GM21447 (cell line): ENCODE results near the gene ZGLP1.

Experiments
- ATAC-seq: cut with Tn5 transposase; IDR thresholded peaks from one replicate; pipeline ENCODE4 v1.9.1; 2021; ENCODE audit not compliant: unreplicated experiment

Gene ZGLP1

GRCh38 chr19:10295847-10296591 is 13.6 kb downstream of the ZGLP1 start:
- no peak for ATAC-seq

- peak; percentile 38 for ATAC-seq
These were observed 14.2 kb downstream of the ZGLP1 start for GRCh38 chr19:10295305-10295846.

GRCh38 chr19:10294368-10294697 is 15.3 kb downstream of the ZGLP1 start:
- ATAC-seq = no peak

- no peak for ATAC-seq
These were observed 15.8 kb downstream of the ZGLP1 start for GRCh38 chr19:10293637-10294367.

GRCh38 chr19:10292789-10293636 is 16.6 kb downstream of the ZGLP1 start:
- ATAC-seq = no peak

GRCh38 chr19:10292206-10292788 is 17.3 kb downstream of the ZGLP1 start:
- peak; percentile 35 for ATAC-seq

- ATAC-seq = peak; percentile 3
These were observed 17.9 kb downstream of the ZGLP1 start for GRCh38 chr19:10291554-10292205.

GRCh38 chr19:10290876-10291553 is 18.6 kb downstream of the ZGLP1 start:
- ATAC-seq = no peak

GRCh38 chr19:10290357-10290875 is 19.2 kb downstream of the ZGLP1 start:
- no peak for ATAC-seq

GRCh38 chr19:10289836-10290356 is 19.7 kb downstream of the ZGLP1 start, which contains the start of gene ICAM5:
Gene ICAM5, plus strand, starts transcription at chr19:10289952. Its CDS starts 92 bp downstream, at chr19:10290044.
- no peak for ATAC-seq

GRCh38 chr19:10289167-10289835 is 20.3 kb downstream of the ZGLP1 start:
- ATAC-seq = no peak

- no peak for ATAC-seq
These were observed 20.9 kb downstream of the ZGLP1 start for GRCh38 chr19:10288662-10289166.

GRCh38 chr19:10286803-10287737 is 22.5 kb downstream of the ZGLP1 start, which contains the start of gene ICAM4:
Gene ICAM4, plus strand, starts transcription at chr19:10286955. Its CDS starts 58 bp downstream, at chr19:10287013.
- no peak for ATAC-seq

GRCh38 chr19:10285393-10285792 is 24.2 kb downstream of the ZGLP1 start:
- no peak for ATAC-seq

GRCh38 chr19:10284960-10285278 is 24.7 kb downstream of the ZGLP1 start:
- no peak for ATAC-seq

GRCh38 chr19:10284065-10284959 is 25.3 kb downstream of the ZGLP1 start:
- no peak for ATAC-seq
